Caki2 (cell line): Measurements from ENCODE around the gene PSMC4. TPM values are rescaled to one million over a fixed set of nuclear protein-coding genes. Genes with fewer than 3 reads are reported as not detected.

ENCODE experiments used
- DNase-seq: peaks from one replicate; pipeline ENCODE4 v3.0.0-alpha.2; 2015; ENCODE audit warnings: low read depth
- in situ Hi-C: cut with HindIII; loops from 2 replicates; pipeline ENCODE4 v1.10.0; 2016; ENCODE audit warnings: low sequenced_read_pairs, low pct_unique_long_range_greater_than_20kb, mixed read lengths
- total RNA-seq: library from RNA; depleted of rRNA; stranded (reverse); fragments of >200 nt; shearing (Covaris generic); gene quantifications from 2 replicates; pipeline ENCODE4 v1.2.3, GENCODE V29; 2014; ENCODE audit warnings: low replicate concordance; rRNA removed

PSMC4 gene
- total RNA-seq = 208 and 244 TPM in 2 replicates

DNA sequence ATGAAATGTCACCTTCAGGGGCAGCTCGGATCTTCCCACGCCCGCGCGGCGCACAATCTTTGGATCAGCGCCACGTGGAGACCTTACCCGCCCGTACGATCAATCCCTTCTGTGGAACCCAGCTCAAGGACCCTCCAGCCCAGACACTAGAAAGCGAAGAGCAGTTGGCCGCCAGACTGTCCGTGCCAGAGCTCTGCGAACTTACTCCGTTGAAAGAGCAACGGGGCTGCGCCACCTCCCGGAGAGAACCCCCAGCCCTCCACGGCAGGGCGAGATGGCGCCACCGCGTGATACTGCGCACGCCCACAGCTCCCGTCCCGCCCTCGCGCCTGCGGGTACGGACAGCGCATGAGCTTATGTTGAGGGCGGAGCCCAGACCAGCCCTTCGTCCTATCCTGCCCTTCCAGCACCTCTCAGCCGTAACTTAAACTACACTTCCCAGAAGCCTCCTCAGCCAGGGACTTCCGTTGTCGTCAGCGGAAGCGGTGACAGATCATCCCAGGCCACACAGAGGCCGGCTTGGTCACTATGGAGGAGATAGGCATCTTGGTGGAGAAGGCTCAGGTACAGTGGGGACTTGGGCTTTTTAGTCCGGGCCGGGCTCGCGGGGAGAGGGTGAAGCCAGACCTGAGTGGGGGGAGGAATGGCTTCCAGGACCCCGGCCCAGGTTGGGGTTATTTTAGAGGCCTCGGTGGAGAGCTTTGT, at the start of gene PSMC4:
Gene PSMC4, plus strand, starts transcription at position 491 of the 705 bp plus-strand sequence. Its CDS starts 38 bp downstream, at position 529.
- in situ Hi-C loops = no loop called here

DNA sequence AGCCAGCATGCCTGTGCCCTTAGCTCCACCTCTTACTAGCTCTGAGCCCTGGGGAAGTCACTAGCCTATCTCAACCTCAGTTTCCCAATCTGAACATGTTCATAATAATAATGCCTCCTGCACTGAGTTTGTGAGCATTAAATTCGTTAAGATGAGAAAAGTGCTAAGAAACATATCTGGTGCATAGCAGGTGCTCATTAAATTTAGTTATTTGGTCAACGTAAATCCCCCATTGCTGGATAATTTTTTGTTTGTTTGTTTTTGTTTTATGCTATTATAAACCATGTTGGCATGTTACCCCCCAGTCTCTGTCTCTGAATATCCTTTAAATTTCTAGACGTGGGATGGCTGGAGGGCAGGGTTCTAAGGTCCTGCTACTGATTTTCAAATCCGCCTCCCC, 47.1 kb upstream of the PSMC4 start:
- no peak for DNase-seq

More for the DNA sequence above, at the start of gene PSMC4:
- DNase-seq = peak; percentile 100

GRCh38 chr19:39924389-39924788, 46.6 kb upstream of the PSMC4 start:
- in situ Hi-C loops = no loop called here
- DNase-seq = no peak

More for the DNA sequence above, 47.1 kb upstream of the PSMC4 start:
- in situ Hi-C loops = no loop called here

DNA sequence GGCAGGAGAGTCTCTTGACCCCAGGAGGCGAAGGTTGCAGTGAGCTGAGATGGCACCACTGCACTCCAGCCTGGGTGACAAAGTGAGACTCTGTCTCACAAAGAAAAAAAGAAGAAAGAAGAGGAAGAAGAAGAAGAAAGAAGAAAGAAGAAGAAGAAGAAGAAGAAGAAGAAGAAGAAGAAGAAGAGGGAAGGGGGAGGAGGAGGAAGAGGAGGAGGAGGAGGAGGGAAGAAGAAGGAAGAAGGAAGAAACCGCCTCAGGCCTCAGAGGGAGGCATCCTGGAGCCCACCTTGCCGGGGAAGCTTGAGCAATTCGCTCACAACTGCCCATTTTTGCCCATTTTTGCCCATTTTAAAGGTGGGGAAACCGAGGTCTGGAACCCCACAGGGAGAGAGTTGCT, 46.0 kb upstream of the PSMC4 start:
- in situ Hi-C loops = no loop called here
- DNase-seq = no peak

- in situ Hi-C loops = no loop called here
These were observed 44.7 kb upstream of the PSMC4 start for GRCh38 chr19:39926170-39926760.

GRCh38 chr19:39927076-39927475, 43.9 kb upstream of the PSMC4 start:
- in situ Hi-C loops = no loop called here
- DNase-seq = no peak

More at GRCh38 chr19:39926170-39926760, 44.7 kb upstream of the PSMC4 start:
- no peak for DNase-seq

DNA sequence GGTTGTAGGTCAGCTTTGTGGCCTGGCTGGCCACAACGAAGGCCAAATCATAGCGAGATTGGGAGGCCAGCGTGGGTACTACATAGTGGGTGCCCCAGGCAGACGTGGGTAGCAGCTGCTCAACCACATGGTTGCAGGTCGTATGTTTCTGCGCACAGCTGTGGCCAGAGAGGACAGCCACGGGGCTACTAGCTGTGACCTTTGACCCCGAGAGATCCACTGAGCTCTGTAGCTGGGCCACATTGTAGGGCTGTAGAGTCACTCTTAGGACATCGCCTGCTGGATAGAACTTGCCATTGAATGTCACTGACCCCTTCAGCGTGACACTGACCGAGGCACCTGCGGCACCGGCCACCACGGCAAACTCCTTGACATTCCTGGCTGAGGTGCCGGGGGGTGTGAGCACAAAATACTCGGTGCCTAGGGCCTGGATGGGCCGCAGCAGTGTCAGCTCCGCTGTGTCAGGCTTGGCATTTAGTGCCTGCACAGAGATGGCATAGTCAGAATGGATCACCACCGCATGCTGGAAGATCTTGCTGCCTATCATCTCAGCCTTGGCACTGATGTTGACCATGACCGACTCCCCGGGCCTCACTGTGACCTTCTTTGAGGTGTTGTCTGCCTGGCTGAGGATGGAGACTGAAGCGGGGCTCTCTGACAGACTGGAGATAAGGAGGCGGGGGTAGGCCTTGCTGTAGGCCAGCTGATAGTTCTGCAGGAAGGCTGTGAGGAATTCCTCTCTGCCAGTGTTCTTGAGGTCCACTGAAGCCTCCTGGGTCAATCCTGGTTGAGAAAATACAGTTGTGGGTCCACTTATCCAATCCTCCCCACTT, 43.2 kb upstream of the PSMC4 start:
- in situ Hi-C loops = no loop called here

GRCh38 chr19:39928357-39928725, 42.6 kb upstream of the PSMC4 start:
- in situ Hi-C loops = no loop called here
- no peak for DNase-seq

More for the DNA sequence above, 43.2 kb upstream of the PSMC4 start:
- no peak for DNase-seq

GRCh38 chr19:39929750-39930149, 41.2 kb upstream of the PSMC4 start:
- in situ Hi-C loops = no loop called here
- no peak for DNase-seq

DNA sequence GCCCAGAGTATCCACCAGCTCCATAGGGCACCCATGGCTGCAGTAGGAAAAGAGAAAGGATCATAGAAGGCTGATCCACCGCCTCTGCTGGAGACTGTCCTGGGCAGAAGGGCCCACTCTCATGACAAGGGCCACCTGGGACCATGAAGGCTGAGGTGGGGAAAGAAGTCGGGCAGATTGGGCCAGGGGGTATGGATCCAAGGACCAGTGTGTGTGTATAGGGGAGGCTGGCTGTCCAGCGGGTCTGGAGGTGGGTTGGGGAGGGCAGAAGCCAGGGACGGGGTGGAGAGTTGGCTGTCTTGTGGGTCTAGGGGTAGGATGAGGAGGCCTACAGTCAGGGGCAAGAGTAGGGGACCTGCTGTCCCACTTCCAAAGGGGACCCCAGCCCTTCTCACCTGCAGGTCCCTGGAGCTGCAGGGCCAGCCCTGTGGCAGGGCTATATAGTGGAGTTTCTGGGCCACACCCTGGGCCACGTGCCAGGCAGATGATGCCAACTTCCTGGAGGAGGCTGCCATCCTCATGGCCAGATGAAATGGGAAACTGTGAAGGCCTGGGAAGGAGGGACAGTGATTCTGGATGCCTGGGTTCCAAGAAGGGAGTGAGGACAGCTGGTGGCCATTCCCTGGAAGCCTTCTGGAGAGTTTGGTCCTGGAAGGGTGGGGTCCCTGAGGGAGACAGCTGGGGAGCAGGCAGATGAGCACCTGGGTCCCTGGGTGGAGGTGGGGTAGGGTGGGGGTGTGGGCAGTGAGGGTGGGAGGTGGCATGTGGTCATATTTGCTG, 36.2 kb upstream of the PSMC4 start, which contains the start of gene FCGBP:
Gene FCGBP, minus strand, starts transcription at position 51 of the 780 bp plus-strand sequence.
- in situ Hi-C loops = no loop called here
- no peak for DNase-seq

- DNase-seq = no peak
- in situ Hi-C loops = no loop called here
These were observed 35.7 kb upstream of the PSMC4 start for GRCh38 chr19:39935364-39935661.

GRCh38 chr19:39936020-39936419, 34.9 kb upstream of the PSMC4 start:
- in situ Hi-C loops = no loop called here
- DNase-seq = no peak

DNA sequence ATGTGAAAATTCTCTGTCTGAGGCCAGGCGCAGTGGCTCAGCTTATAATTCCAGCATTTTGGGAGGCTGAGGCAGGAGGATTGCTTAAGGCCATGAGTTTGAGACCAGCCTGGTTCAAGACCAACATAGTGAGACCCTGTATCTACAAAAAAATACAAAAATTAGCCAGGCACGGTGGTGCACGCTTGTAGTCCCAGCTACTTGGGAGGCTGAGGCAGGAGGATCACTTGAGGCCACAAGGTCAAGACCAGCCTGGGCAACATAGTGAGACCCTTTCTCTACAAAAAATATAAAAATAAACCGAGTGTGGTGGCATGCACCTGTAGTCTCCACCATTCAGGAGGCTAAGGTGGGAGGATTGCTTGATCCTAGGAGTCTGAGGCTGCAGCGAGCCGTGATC, 34.3 kb upstream of the PSMC4 start:
- in situ Hi-C loops = no loop called here

GRCh38 chr19:39937094-39937720, 33.8 kb upstream of the PSMC4 start:
- in situ Hi-C loops = no loop called here

More for the DNA sequence above, 34.3 kb upstream of the PSMC4 start:
- no peak for DNase-seq

DNA sequence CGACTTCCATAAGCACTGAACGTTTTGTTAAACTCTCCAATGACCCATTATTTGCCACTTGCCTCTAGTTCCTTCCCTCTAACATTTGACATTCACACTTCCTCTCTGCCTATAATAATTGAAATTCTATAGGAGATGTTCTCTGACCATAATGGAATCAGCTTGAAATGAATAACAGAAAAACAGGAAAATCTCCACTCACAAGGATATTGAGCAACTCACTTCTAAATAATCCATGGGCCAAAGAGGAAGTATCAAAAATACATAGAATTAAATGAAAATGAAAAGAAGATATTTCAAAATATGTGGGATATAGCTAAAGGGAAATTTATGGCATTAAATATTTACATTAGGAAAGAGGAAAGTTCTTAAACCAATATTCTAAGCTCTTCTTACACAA, 33.2 kb upstream of the PSMC4 start:
- in situ Hi-C loops = no loop called here
- DNase-seq = no peak

More at GRCh38 chr19:39937094-39937720, 33.8 kb upstream of the PSMC4 start:
- DNase-seq = no peak

DNA sequence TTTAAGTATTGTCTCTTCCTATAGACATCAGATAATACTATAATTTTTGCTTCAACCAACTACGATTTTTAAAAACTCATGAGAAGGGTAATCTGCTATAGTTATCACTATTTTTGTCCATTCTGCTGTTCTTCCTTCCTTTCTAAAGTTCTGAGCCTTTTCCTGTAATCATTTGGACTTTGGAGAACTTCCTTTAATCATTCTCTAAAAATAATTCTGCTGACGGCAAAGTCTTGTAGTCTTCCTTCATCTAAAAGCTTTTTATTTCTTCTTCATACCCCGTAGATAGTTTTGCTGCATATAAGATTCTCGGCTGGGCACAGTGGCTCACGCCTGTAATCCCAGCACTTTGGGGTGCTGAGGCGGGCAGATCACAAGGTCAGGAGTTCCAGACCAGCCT, 31.4 kb upstream of the PSMC4 start:
- no peak for DNase-seq
- in situ Hi-C loops = no loop called here

DNA sequence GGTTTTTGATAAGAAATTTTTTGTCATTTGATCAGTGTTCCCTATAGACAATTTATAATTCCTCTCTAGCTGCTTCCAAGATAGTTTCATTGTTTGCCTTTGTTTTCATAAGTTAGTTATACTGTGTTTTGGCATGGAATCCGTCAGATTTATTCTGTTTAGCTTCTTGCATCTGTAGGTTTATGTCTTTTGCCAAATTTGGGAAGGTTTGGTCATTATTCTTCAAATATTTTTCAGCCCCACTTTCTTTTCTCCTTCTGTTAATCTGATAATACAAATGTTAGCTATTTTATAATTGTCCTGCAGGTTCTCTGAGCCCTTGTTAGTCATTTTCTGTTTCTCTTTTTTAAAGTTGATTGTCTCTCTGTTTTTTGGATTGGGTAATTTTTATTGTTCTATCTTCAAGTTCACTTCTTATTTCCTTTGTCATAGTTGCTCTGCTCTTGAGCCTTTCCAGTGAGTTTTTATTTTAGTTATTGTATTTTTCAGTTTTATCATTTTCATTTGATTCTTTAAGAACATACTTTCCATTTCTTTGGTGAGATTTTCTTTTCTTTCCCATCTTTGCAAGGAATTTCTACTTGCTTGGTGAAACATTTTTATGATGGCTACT, 30.6 kb upstream of the PSMC4 start:
- no peak for DNase-seq
- in situ Hi-C loops = no loop called here

DNA sequence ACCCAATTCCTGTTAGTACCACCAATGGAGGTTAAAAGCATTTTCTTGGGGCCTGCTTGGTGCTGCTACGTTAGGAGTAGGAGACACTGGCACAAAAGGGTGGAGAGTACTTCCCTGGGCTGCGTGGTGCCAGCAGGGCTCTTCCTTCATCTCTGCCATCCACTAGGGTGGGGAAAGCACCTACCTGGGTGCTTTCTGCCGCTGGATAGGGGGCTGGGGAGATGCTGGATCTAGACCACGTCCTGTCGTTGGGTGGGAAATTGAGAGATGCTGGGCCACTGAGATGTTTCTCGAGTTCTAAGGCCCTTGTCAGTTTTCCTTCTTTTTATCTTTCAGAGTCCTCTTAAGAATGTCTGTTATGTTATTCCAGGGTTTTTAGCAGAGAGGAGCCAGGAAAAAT, 29.8 kb upstream of the PSMC4 start:
- no peak for DNase-seq
- in situ Hi-C loops = no loop called here
